ENCODE data around the gene FIBP. TPM values are rescaled to one million over a fixed set of nuclear protein-coding genes. Genes with fewer than 3 reads are reported as not detected.

Gene FIBP
- total and polyA plus RNA-seq, 10 of the 15 experiments (the other 5 are each of a cell fraction or from before 2014, with no cell fraction given), result 65.1 to 182 (median 94.6) TPM

DNA sequence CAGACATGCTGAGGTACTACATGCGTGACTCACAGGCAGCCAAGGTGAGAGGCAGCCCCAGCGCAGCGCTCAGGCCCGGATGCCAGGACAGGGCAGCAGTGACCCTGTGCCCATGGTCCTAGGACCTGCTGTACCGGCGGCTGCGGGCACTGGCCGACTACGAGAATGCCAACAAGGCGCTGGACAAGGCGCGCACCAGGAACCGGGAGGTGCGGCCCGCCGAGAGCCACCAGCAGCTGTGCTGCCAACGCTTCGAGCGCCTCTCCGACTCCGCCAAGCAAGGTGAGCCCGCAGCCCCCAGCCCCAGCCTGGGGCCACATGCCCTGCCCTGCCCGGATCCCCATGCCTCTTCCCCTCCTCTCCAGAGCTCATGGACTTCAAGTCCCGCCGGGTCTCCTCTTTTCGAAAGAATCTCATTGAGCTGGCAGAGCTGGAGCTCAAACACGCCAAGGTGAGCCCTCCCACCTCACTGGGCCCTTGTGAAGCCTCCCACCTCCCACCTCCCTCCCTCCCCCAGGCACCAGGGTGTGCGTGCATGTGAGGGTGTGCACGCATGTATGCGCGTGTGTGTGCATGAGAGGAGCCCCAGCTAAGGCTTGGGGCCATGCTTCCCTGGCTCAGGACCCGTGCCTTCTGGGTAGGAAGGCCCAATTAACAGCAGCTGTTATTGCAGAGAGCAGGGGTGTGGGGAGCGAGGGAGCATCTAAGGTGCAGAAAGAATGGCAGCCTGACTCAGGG, 35.6 kb downstream of the FIBP start:
- ATAC-seq (no peak), FAIRE-seq (no peak), DNase-seq (ENCODE audit: low read depth, low spot score) (no peak)
- intact Hi-C loops (cut with micrococcal nuclease; ENCODE audit: unreplicated experiment), result no loop called here
- Histone ChIP-seq H3K4me2 (ENCODE audit: control insufficient read depth, insufficient read depth) (no peak overlapping the region), H4K20me1 (ENCODE audit: control insufficient read depth, insufficient read depth) (peaks cover 24% of the 10 kb centered on the region), H3K27ac (ENCODE audit: control insufficient read depth, insufficient read depth) (no peak overlapping the region), H3K4me3 (no peak overlapping the region), H3K9me3 (replicated peaks; ENCODE audit: control insufficient read depth, insufficient read depth, low read length) (peaks cover 2% of the 10 kb centered on the region; the same call in 2 of the 3 replicates), H3K9ac (ENCODE audit: control insufficient read depth, insufficient read depth, low read length) (no peak overlapping the region), H2AFZ (ENCODE audit: control insufficient read depth, low read depth, low read length) (no peak overlapping the region), H3K4me1 (ENCODE audit: control insufficient read depth, insufficient read depth, low read length) (peaks cover 10% of the 10 kb centered on the region), H3K79me2 (ENCODE audit: control insufficient read depth, insufficient read depth, low read length) (peaks cover 38% of the 10 kb centered on the region), H3K27me3 (replicated peaks in 1 of 2; ENCODE audit: control insufficient read depth in 2 of 2, insufficient read depth in 2 of 2, low read length in 1 of 2) (no peaks in the 10 kb centered on the region), H3K36me3 (ENCODE audit: control insufficient read depth in 2 of 2, insufficient read depth in 2 of 2, low read length in 1 of 2) (peaks cover 32 to 41% of the 10 kb centered on the region in 2 experiments; a peak in 3 of 4 replicates)
- no TSS peak for BruUV-seq (replicated peaks)
- over 99% methylated on average over 28 of the region's 33 CpGs for WGBS (ENCODE audit: insufficient coverage, insufficient replicate concordance, low lambda C conversion rate, missing lambda C conversion rate)
- SMC1A ChIA-PET (ENCODE audit: uncharacterized antibody, unreplicated experiment), result no interaction called here
- POLR2A ChIA-PET, result interaction anchor here (1.1 kb wide), 1 partner anchor 147 kb away, joined by 4 read pairs; no protein-coding TSS in a partner anchor
- in situ Hi-C loops (cut with MboI), result loop anchor here (25.0 kb wide), 1 partner anchor 1615 kb away; the partner anchor contains the start of genes DNAJC4, FKBP2, NUDT22 and PPP1R14B
- RAD21 ChIA-PET (ENCODE audit: unreplicated experiment), result no interaction called here
- CTCF ChIA-PET, result interaction anchor here (0.5 to 3.8 kb wide), 6 partner anchors 10 to 318 kb away, joined by 3 to 17 read pairs (median 4); no protein-coding TSS in a partner anchor
- no peak for TF ChIP-seq HDAC2 (IDR thresholded peaks at IDR 0.05)
- TF ChIP-seq NR2F1 (conservative IDR thresholded peaks at IDR 0.05), result no peak
- TF ChIP-seq, protein P1, sequence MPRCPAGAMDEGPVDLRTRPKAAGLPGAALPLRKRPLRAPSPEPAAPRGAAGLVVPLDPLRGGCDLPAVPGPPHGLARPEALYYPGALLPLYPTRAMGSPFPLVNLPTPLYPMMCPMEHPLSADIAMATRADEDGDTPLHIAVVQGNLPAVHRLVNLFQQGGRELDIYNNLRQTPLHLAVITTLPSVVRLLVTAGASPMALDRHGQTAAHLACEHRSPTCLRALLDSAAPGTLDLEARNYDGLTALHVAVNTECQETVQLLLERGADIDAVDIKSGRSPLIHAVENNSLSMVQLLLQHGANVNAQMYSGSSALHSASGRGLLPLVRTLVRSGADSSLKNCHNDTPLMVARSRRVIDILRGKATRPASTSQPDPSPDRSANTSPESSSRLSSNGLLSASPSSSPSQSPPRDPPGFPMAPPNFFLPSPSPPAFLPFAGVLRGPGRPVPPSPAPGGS (IDR thresholded peaks at IDR 0.05; ENCODE audit: borderline replicate concordance, insufficient read depth, low read depth, low read length, poor library complexity, severe bottlenecking), result peak; percentile 26
- TF ChIP-seq MTA2 (IDR thresholded peaks at IDR 0.05; ENCODE audit: low read depth), result no peak
- TF ChIP-seq, protein P2, sequence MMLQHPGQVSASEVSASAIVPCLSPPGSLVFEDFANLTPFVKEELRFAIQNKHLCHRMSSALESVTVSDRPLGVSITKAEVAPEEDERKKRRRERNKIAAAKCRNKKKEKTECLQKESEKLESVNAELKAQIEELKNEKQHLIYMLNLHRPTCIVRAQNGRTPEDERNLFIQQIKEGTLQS (IDR thresholded peaks at IDR 0.05; ENCODE audit: borderline replicate concordance, extremely low read depth, low read depth, low read length), result no peak
- no peak for TF ChIP-seq ZNF384 (IDR thresholded peaks at IDR 0.05; ENCODE audit: borderline replicate concordance, low read depth, low read length)
- 0 out of 3 replicates have a peak, but pooled peaks have one; percentile 10 for TF ChIP-seq POU2F2 (IDR thresholded peaks at IDR 0.05; ENCODE audit: borderline replicate concordance, low read depth, low read length)
- no peak for TF ChIP-seq CBX3 (IDR thresholded peaks at IDR 0.05; ENCODE audit: borderline replicate concordance, low read depth)
- no peak for TF ChIP-seq KLF5 (IDR thresholded peaks at IDR 0.05; ENCODE audit: partially characterized antibody)
- no peak for TF ChIP-seq EED (IDR thresholded peaks at IDR 0.05; ENCODE audit: low read depth)
- no peak for TF ChIP-seq ETV6 (conservative IDR thresholded peaks at IDR 0.05 in 1 of 2, IDR thresholded peaks at IDR 0.05 in 1 of 2; ENCODE audit: borderline replicate concordance in 1 of 2, low read depth in 1 of 2)
- 0 out of 2 replicates have a peak, but pooled peaks have one; percentile 18 for TF ChIP-seq BCL11A (IDR thresholded peaks at IDR 0.05; ENCODE audit: low read depth, low read length)
- TF ChIP-seq ZSCAN29 (IDR thresholded peaks at IDR 0.05), result no peak
- no peak for TF ChIP-seq RAD51 (IDR thresholded peaks at IDR 0.05)
- no peak for TF ChIP-seq CHD2 (IDR thresholded peaks at IDR 0.05; ENCODE audit: borderline replicate concordance, low read depth, low read length)
- TF ChIP-seq, protein P3, sequence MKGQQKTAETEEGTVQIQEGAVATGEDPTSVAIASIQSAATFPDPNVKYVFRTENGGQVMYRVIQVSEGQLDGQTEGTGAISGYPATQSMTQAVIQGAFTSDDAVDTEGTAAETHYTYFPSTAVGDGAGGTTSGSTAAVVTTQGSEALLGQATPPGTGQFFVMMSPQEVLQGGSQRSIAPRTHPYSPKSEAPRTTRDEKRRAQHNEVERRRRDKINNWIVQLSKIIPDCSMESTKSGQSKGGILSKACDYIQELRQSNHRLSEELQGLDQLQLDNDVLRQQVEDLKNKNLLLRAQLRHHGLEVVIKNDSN (IDR thresholded peaks at IDR 0.05; ENCODE audit: borderline replicate concordance, extremely low read length, insufficient read depth, low read depth, low read length), result no peak
- TF ChIP-seq POLR2AphosphoS5 (IDR thresholded peaks at IDR 0.05; ENCODE audit: low read length), result peak; percentile 37
- TF ChIP-seq HCFC1 (IDR thresholded peaks at IDR 0.05; ENCODE audit: low read length), result no peak
- no peak for TF ChIP-seq SUZ12 (IDR thresholded peaks at IDR 0.05; ENCODE audit: unreplicated experiment)
- TF ChIP-seq HDAC6 (IDR thresholded peaks at IDR 0.05; ENCODE audit: unreplicated experiment), result no peak
- TF ChIP-seq TCF12 (IDR thresholded peaks at IDR 0.05; ENCODE audit: low read depth, low read length), result no peak
- peak; percentile 83 for TF ChIP-seq POLR2A (IDR thresholded peaks at IDR 0.05; ENCODE audit: low read depth, low read length)
- no peak for TF ChIP-seq CBX5 (IDR thresholded peaks at IDR 0.05; ENCODE audit: low read depth)
- TF ChIP-seq SRF (IDR thresholded peaks at IDR 0.05; ENCODE audit: low read depth in 2 of 2, low read length in 2 of 2), result no peak

All from GM12878 (cell line).